Gastrocnemius medialis (tissue), 4 donors: ENCODE data around the gene DNAJC2.

Experiments
- POLR2A ChIP-seq, 2 donors: fragments of 450-650 bp; IDR thresholded peaks; one replicate each; pipeline ENCODE4 v1.6.1; 2017; ENCODE audit warnings: antibody characterized with exemption in 2 of 2, mild to moderate bottlenecking in 2 of 2, moderate library complexity in 2 of 2
- TF ChIP-seq, protein P1 (sequence below), 5 experiments: fragments of 450-650 bp in 3 of 5; fragments of 200-600 bp in 2 of 5; sonication (generic) in 2 of 5; IDR thresholded peaks in 4 of 5; conservative IDR thresholded peaks in 1 of 5; 1 replicate in 4 of 5; 2 replicates in 1 of 5; pipeline ENCODE4 v1.5.1; 2016 to 2019; ENCODE audit warnings: antibody characterized with exemption in 5 of 5, mild to moderate bottlenecking in 3 of 5, moderate library complexity in 3 of 5

DNA sequence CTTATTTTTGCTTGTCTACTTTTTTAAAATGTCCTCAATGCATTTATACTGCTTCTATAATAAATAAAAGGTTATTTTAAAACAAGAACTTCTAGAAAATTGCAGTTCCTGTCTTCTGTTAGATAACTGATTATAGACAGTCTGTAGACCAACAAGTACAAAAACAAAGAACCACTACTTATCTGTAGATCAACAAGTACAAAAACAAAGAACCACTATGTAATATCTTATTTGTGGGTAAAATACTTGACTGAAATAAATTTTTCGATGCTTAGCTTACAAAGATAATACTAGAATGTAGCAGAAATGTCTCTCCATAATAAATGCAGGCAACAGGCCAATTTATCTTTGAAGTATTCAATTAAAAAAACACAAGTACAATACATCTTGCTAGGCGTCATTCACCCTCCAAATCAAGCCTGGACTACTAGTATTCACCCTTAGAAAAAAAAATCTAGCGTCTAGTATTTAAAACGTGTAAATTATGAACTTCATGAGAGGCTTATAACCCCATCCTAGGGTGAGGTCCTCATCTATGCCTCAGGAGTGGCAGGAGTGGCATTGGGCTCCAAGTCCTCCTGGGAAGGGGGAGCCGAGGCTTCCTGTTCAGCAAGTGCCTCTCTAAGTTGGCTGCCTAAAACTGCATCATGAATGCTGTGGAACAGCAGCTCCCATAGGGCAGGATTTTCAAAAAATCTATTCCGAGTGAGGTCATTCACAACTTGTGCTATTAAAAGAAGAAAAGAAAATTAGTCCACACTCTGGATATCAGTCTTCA is 29.5 kb upstream of the DNAJC2 start:
- TF ChIP-seq, protein P1, sequence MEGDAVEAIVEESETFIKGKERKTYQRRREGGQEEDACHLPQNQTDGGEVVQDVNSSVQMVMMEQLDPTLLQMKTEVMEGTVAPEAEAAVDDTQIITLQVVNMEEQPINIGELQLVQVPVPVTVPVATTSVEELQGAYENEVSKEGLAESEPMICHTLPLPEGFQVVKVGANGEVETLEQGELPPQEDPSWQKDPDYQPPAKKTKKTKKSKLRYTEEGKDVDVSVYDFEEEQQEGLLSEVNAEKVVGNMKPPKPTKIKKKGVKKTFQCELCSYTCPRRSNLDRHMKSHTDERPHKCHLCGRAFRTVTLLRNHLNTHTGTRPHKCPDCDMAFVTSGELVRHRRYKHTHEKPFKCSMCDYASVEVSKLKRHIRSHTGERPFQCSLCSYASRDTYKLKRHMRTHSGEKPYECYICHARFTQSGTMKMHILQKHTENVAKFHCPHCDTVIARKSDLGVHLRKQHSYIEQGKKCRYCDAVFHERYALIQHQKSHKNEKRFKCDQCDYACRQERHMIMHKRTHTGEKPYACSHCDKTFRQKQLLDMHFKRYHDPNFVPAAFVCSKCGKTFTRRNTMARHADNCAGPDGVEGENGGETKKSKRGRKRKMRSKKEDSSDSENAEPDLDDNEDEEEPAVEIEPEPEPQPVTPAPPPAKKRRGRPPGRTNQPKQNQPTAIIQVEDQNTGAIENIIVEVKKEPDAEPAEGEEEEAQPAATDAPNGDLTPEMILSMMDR (IDR thresholded peaks at IDR 0.05 in 4 of 5, conservative IDR thresholded peaks at IDR 0.05 in 1 of 5): no peak
- no peak for TF ChIP-seq POLR2A (IDR thresholded peaks at IDR 0.05)
